ENCODE measurements around the gene RAB3D. TPM values are rescaled to one million over a fixed set of nuclear protein-coding genes. Genes with fewer than 3 reads are reported as not detected.
A peak's percentile ranks its signal among the peaks of the same experiment; 100 is the strongest.

The RAB3D gene
- total and polyA plus RNA-seq, 7 experiments from 2014 or later, result 1.4 to 38.2 (median 8.0) TPM

DNA sequence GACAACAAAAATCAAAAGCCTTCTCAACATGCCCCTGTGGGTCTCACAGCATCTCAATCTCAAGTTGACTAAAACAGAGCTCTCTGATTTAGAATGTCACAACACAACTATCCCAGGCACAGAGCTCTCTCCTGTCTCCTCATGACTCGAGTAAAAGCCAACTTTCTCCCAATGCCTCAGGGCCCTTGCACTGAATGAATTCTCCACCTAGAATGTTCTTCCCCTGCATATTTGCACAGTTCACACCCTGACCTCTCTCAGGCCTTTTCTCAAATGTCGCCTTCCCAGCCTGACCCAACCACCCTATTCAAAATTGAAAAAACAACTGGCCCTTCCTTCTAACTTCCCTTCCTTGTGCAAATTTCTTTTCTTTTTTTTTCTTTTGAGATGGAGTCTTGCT is 31.3 kb upstream of the RAB3D start:
- H3K4me1 Mint-ChIP-seq, result peaks cover 3 to 12% (median 8%) of the 10 kb centered on the region in 7 donors
- CTCF ChIA-PET, result interaction anchor here (1.3 kb wide), 1 partner anchor 10 kb away, joined by 4 read pairs; no protein-coding TSS in a partner anchor
- Histone ChIP-seq H3K27ac (ENCODE audit: low read depth, low read length) (no peak overlapping the region), H3K36me3 (ENCODE audit: control insufficient read depth in 2 of 3, insufficient read depth in 3 of 3, low read length in 3 of 3) (peaks cover 0 to 22% (median 0%) of the 10 kb centered on the region in 3 experiments), H3K27me3 (ENCODE audit: control insufficient read depth in 2 of 2, insufficient read depth in 2 of 2, low read length in 2 of 2) (no peaks in the 10 kb centered on the region), H3K4me3 (ENCODE audit: low read length) (no peak overlapping the region), H3K4me1 (ENCODE audit: control insufficient read depth in 2 of 2, insufficient read depth in 2 of 2, low read length in 2 of 2) (peaks cover 12% of the 10 kb centered on the region in 2 donors), H3K9me3 (ENCODE audit: control insufficient read depth in 2 of 3, low read length in 3 of 3) (no peaks in the 10 kb centered on the region)
- POLR2A ChIA-PET, result interaction anchor here (1.0 kb wide), 1 partner anchor 158 kb away, joined by 3 read pairs; the partner anchor contains the start of gene ECSIT
- intact Hi-C loops (cut with micrococcal nuclease), result loop anchor here in 1 of 2 donors (5.0 kb wide), 1 partner anchor 1422 kb away; the partner anchor contains the start of gene JUNB
- no peak overlapping the region for H3K4me3 Mint-ChIP-seq
- ATAC-seq (no peak), DNase-seq (no peak)
- no peaks in the 10 kb centered on the region for H3K27me3 Mint-ChIP-seq
- H3K9me3 Mint-ChIP-seq, result no peaks in the 10 kb centered on the region
- peak overlapping the region in 1 of 9 donors; percentile 86 for H3K27ac Mint-ChIP-seq
- H3K36me3 Mint-ChIP-seq, result peaks cover 10 to 30% (median 13%) of the 10 kb centered on the region in 5 donors

- ChIA-PET POLR2A (interaction anchor here (2.5 kb wide), 1 partner anchor 13 kb away, joined by 11 read pairs; no protein-coding TSS in a partner anchor), CTCF (interaction anchor here (0.6 kb wide), 1 partner anchor 42 kb away, joined by 3 read pairs; no protein-coding TSS in a partner anchor)
These were observed 28.1 kb upstream of the RAB3D start for GRCh38 chr19:11367528-11367927.

GRCh38 chr19:11365557-11366117 is 26.2 kb upstream of the RAB3D start:
- peaks cover 1 to 28% (median 9%) of the 10 kb centered on the region in 5 donors for H3K36me3 Mint-ChIP-seq
- H3K4me3 ChIP-seq (ENCODE audit: low read length), result no peak overlapping the region
- intact Hi-C loops (cut with micrococcal nuclease), result no loop called here
- ChIA-PET POLR2A (no interaction called here), CTCF (no interaction called here)
- H3K27me3 ChIP-seq (ENCODE audit: control insufficient read depth in 2 of 2, insufficient read depth in 2 of 2, low read length in 2 of 2), result no peaks in the 10 kb centered on the region
- no peak overlapping the region for H3K27ac ChIP-seq (ENCODE audit: low read depth, low read length)
- no peaks in the 10 kb centered on the region for H3K9me3 ChIP-seq (ENCODE audit: control insufficient read depth in 2 of 3, low read length in 3 of 3)
- H3K4me1 Mint-ChIP-seq, result peaks cover 0 to 2% (median 0%) of the 10 kb centered on the region in 7 donors
- H3K36me3 ChIP-seq (ENCODE audit: control insufficient read depth in 2 of 3, insufficient read depth in 3 of 3, low read length in 3 of 3), result peaks cover 0 to 44% (median 0%) of the 10 kb centered on the region in 3 experiments
- DNase-seq, result no peak
- no peak overlapping the region for H3K27ac Mint-ChIP-seq
- H3K4me3 Mint-ChIP-seq, result no peak overlapping the region
- ATAC-seq, result no peak
- no peaks in the 10 kb centered on the region for H3K27me3 Mint-ChIP-seq
- no peaks in the 10 kb centered on the region for H3K9me3 Mint-ChIP-seq
- H3K4me1 ChIP-seq (ENCODE audit: control insufficient read depth in 2 of 2, insufficient read depth in 2 of 2, low read length in 2 of 2), result no peaks in the 10 kb centered on the region

More at GRCh38 chr19:11367528-11367927, 28.1 kb upstream of the RAB3D start:
- Histone ChIP-seq H3K4me1 (ENCODE audit: control insufficient read depth in 2 of 2, insufficient read depth in 2 of 2, low read length in 2 of 2) (no peaks in the 10 kb centered on the region), H3K27me3 (ENCODE audit: control insufficient read depth in 2 of 2, insufficient read depth in 2 of 2, low read length in 2 of 2) (no peaks in the 10 kb centered on the region), H3K4me3 (ENCODE audit: low read length) (no peak overlapping the region), H3K27ac (ENCODE audit: low read depth, low read length) (no peak overlapping the region), H3K36me3 (ENCODE audit: control insufficient read depth in 2 of 3, insufficient read depth in 3 of 3, low read length in 3 of 3) (peaks cover 0 to 42% (median 0%) of the 10 kb centered on the region in 3 experiments), H3K9me3 (ENCODE audit: control insufficient read depth in 2 of 3, low read length in 3 of 3) (no peaks in the 10 kb centered on the region)
- peaks cover 5 to 36% (median 13%) of the 10 kb centered on the region in 5 donors for H3K36me3 Mint-ChIP-seq
- intact Hi-C loops (cut with micrococcal nuclease), result no loop called here
- peak overlapping the region in 1 of 9 donors; percentile 53 for H3K27ac Mint-ChIP-seq
- no peak for ATAC-seq
- no peak overlapping the region for H3K4me3 Mint-ChIP-seq
- no peaks in the 10 kb centered on the region for H3K9me3 Mint-ChIP-seq
- no peaks in the 10 kb centered on the region for H3K27me3 Mint-ChIP-seq
- DNase-seq, result no peak
- peaks cover 0 to 4% (median 0%) of the 10 kb centered on the region in 7 donors for H3K4me1 Mint-ChIP-seq

DNA sequence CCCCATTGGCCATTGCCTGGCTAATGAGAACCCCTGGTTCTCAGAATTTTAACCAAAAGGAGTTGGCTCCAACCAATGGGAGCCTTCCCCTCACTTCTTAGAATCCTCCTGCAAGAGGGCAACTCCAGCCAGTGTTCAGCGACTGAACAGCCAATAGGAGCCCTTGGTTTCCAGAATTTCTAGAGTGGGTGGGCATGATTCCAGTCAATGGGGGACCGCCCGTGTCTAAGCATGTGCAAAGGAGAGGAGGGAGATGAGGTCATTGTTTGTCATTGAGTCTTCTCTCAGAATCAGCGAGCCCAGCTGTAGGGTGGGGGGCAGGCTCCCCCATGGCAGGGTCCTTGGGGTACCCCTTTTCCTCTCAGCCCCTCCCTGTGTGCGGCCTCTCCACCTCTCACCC is 25.5 kb upstream of the RAB3D start:
- ATAC-seq (no peak), DNase-seq (no peak)
- intact Hi-C loops (cut with micrococcal nuclease), result no loop called here
- H3K36me3 Mint-ChIP-seq, result peaks cover 0 to 26% (median 9%) of the 10 kb centered on the region in 5 donors
- H3K9me3 Mint-ChIP-seq, result no peaks in the 10 kb centered on the region
- H3K27ac Mint-ChIP-seq, result no peak overlapping the region
- no peak overlapping the region for H3K4me3 Mint-ChIP-seq
- ChIA-PET POLR2A (no interaction called here), CTCF (no interaction called here)
- Histone ChIP-seq H3K36me3 (ENCODE audit: control insufficient read depth in 2 of 3, insufficient read depth in 3 of 3, low read length in 3 of 3) (peaks cover 0 to 44% (median 0%) of the 10 kb centered on the region in 3 experiments), H3K4me3 (ENCODE audit: low read length) (no peak overlapping the region), H3K27ac (ENCODE audit: low read depth, low read length) (no peak overlapping the region), H3K4me1 (ENCODE audit: control insufficient read depth in 2 of 2, insufficient read depth in 2 of 2, low read length in 2 of 2) (no peaks in the 10 kb centered on the region), H3K27me3 (ENCODE audit: control insufficient read depth in 2 of 2, insufficient read depth in 2 of 2, low read length in 2 of 2) (no peaks in the 10 kb centered on the region), H3K9me3 (ENCODE audit: control insufficient read depth in 2 of 3, low read length in 3 of 3) (no peaks in the 10 kb centered on the region)
- no peaks in the 10 kb centered on the region for H3K27me3 Mint-ChIP-seq
- peaks cover 0 to 2% (median 0%) of the 10 kb centered on the region in 7 donors for H3K4me1 Mint-ChIP-seq

DNA sequence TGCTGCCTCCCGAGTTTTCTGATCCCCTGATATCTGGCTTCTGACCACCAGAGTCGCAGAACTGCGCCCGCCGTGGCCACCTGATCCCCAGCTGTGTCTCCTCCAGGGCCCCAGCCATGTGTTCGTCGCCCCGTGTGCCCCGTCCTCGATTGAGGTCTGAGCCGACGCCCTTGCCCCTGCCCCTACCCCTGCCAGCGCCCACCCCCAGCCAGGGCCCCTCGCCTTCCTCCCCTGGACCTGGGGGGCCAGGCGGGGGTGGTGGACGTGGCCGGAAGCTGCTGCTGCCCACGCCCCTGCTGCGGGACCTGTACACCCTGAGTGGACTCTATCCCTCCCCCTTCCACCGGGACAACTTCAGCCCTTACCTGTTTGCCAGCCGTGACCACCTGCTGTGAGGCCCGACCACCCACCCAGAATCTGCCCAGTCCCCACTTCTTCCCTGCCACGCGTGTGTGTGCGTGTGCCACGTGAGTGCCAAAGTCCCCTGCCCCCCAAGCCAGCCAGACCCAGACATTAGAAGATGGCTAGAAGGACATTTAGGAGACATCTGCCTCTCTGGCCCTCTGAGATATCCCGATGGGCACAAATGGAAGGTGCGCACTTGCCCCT is 24.9 kb upstream of the RAB3D start:
- peaks cover 0 to 2% (median 0%) of the 10 kb centered on the region in 7 donors for H3K4me1 Mint-ChIP-seq

DNA sequence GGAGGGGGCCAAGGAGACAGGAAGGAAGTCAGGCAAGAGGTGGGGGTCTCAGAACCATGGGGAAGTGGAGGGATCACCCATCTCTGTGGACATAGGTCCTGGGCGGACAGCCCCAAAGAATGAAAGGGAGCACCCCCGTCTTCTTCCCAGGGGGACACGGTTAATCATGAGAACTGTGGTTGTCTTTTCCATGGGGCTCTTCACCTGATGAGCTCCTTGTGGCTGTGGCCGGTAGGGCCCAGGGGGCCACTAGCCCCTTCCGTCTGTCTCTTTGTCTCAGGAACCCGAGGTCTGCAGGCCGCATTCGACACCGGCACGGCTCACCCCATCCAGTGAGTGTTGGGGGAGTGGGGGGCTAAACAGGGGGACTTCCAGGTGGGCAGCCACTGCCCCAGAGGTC is 24.4 kb upstream of the RAB3D start:
- intact Hi-C loops (cut with micrococcal nuclease), result no loop called here
- Histone ChIP-seq H3K27ac (ENCODE audit: low read depth, low read length) (no peak overlapping the region), H3K4me1 (ENCODE audit: control insufficient read depth in 2 of 2, insufficient read depth in 2 of 2, low read length in 2 of 2) (no peaks in the 10 kb centered on the region), H3K36me3 (ENCODE audit: control insufficient read depth in 2 of 3, insufficient read depth in 3 of 3, low read length in 3 of 3) (peaks cover 0 to 35% (median 0%) of the 10 kb centered on the region in 3 experiments), H3K9me3 (ENCODE audit: control insufficient read depth in 2 of 3, low read length in 3 of 3) (no peaks in the 10 kb centered on the region), H3K27me3 (ENCODE audit: control insufficient read depth in 2 of 2, insufficient read depth in 2 of 2, low read length in 2 of 2) (no peaks in the 10 kb centered on the region), H3K4me3 (ENCODE audit: low read length) (no peak overlapping the region)
- Mint-ChIP-seq H3K9me3 (no peaks in the 10 kb centered on the region), H3K36me3 (peaks cover 0 to 17% (median 6%) of the 10 kb centered on the region in 5 donors), H3K4me1 (peaks cover 0 to 2% (median 0%) of the 10 kb centered on the region in 7 donors), H3K4me3 (no peak overlapping the region), H3K27me3 (peaks cover 0 to 1% (median 0%) of the 10 kb centered on the region in 5 donors), H3K27ac (no peak overlapping the region)
- ATAC-seq, result no peak
- ChIA-PET POLR2A (no interaction called here), CTCF (interaction anchor here (1.9 kb wide), 1 partner anchor 11 kb away, joined by 4 read pairs; the partner anchor contains the start of gene SWSAP1)
- DNase-seq, result no peak

More for the DNA sequence above, 24.9 kb upstream of the RAB3D start:
- Mint-ChIP-seq H3K36me3 (peaks cover 0 to 22% (median 9%) of the 10 kb centered on the region in 5 donors), H3K4me3 (no peak overlapping the region), H3K27ac (no peak overlapping the region), H3K9me3 (no peaks in the 10 kb centered on the region), H3K27me3 (no peaks in the 10 kb centered on the region)
- intact Hi-C loops (cut with micrococcal nuclease), result no loop called here
- Histone ChIP-seq H3K9me3 (ENCODE audit: control insufficient read depth in 2 of 3, low read length in 3 of 3) (no peaks in the 10 kb centered on the region), H3K4me3 (ENCODE audit: low read length) (no peak overlapping the region), H3K27me3 (ENCODE audit: control insufficient read depth in 2 of 2, insufficient read depth in 2 of 2, low read length in 2 of 2) (no peaks in the 10 kb centered on the region), H3K4me1 (ENCODE audit: control insufficient read depth in 2 of 2, insufficient read depth in 2 of 2, low read length in 2 of 2) (no peaks in the 10 kb centered on the region), H3K36me3 (ENCODE audit: control insufficient read depth in 2 of 3, insufficient read depth in 3 of 3, low read length in 3 of 3) (peaks cover 0 to 40% (median 0%) of the 10 kb centered on the region in 3 experiments), H3K27ac (ENCODE audit: low read depth, low read length) (no peak overlapping the region)
- POLR2A ChIA-PET, result no interaction called here
- CTCF ChIA-PET, result interaction anchor here (1.9 kb wide), 1 partner anchor 10 kb away, joined by 4 read pairs; the partner anchor contains the start of gene SWSAP1
- peak in 1 of 9 donors; percentile 3 for DNase-seq
- no peak for ATAC-seq

Measured in naive thymus-derived CD4-positive, alpha-beta T cell (primary cell).